GM18526 (cell line): Measurements from ENCODE around the gene LMF1.

Source experiments
- POLR2A ChIP-seq: IDR thresholded peaks from 3 replicates; pipeline ENCODE4 v1.6.1; 2011; ENCODE audit not compliant: insufficient read length; ENCODE audit errors: extremely low read depth

Gene LMF1

DNA sequence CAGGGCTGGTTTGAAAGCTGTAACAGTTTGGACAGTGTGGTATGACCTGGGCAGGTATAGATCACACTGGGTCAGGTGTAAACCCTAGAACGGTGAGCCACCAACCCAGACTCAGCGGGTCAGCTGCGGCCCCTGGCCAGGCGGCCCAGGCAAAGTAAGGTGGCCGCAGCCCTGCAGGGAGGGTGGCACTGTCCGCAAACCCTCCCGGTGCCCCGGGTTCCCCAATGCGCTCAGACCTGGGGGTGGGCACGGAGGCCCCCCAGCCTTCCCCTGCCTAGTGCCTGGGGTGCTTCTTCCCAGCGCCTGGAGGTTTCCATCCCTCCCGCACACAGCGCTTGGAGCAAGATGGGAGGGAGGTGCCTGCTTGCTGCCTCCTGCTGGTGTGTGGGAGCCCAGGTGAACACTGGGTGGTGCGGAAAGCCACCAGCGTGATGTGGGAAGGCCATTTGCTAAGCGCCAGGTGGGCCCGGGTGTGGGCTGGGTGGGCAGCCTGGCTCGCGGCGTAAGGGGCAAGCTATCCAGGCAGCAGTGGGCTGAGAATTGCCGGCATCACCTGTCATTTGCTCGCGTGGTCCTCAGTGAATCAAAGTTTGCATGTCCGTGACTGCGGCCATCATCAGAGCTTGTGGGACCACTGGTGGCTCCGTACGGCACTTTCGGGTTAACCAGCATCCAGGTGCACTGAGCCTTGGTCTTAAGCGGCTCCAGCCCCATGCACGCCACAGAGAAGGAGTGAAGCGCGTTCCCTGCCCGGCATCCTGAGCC is 122.9 kb downstream of the LMF1 start:
- no peak for TF ChIP-seq POLR2A

DNA sequence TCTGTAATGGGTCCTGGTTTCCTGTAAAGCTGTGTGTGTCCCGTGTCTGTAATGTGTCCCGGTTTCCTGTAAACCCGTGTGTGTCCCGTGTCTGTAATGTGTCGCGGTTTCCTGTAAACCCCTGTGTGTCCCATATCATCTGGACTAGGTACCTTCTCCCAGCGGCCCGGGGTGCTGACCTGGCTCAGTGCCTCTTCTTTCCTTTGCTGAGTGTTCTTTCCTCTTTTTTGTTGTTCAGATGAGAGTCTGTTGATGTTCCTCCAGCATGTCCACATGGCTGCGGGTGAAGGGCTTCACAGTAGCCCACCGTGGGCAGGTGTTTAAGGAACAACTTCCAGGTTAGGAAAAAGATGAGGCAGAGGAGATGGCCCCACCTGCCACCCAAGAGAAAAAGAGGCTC is 123.6 kb downstream of the LMF1 start:
- TF ChIP-seq POLR2A = no peak

DNA sequence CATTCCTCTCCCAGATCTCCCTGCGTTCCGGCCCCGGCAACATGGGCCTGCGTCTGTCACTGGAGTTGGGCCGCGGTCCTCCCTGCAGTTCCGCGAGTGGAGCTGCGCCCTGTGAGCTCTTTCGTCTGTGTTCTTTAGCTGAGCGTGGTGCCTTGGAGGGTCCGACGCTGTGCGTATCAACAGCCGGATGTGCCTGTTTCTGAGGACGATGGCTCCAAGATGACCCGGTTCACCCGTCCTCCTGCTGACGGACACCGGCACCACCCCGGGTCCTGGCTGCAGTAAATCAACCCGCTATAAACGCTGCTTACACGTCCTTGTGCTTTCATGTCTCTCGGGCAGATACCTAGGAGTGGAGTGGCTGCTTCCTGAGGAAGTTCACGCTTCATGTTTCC is 125.4 kb downstream of the LMF1 start:
- no peak for TF ChIP-seq POLR2A

DNA sequence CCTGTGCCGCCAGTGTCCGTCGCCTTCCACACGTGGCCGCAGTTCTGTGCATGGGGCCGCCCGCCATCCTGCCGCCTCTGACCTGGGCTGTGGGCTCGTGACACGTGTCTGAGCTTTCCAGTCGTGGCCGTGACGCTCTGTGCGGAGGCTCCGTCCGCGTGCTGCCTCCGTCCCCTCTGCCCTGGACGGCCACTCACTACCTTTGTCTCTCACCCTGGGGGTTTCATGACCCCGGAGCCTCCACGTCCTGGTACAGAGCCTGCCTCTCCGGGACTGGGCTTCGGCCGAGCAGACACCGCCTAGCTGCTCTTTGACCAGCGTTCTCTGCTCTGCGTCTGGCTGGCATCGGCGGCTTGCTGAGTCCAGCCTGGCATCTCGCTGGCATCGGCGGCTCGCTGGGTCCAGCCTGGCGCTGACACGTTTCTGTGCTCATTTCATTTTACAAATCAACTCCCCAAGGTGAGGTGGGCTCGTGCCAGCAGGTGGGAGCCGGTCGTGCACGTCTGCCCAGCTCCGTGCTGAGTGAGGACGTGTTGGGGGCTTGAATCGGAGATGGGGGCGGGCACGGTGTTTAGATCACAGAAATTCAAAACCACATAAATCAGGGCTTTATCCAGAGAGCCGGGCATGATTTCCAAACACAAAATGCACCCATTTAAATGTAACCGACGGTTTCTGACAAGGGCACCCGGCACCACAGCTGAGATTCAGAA is 126.0 kb downstream of the LMF1 start:
- no peak for TF ChIP-seq POLR2A

DNA sequence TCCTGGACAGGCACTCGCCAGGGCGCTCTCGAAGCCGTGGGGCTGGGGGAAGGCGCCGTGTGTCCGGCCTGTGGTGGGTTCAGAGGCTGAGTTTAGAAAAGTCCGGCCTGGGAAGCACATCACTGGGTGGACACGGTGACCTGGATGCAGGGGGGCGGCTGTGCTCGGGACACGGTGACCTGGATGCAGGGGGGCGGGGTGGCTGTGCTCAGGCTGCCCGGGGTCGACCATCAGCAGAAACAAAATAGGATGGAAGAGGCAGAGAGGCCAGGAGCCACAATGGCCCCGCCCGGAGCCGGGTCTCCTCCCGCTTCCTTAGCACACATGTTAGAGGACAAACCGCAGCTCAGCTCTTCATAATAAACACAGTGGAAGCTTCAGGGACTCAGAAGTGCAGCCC is 127.0 kb downstream of the LMF1 start:
- TF ChIP-seq POLR2A = no peak

DNA sequence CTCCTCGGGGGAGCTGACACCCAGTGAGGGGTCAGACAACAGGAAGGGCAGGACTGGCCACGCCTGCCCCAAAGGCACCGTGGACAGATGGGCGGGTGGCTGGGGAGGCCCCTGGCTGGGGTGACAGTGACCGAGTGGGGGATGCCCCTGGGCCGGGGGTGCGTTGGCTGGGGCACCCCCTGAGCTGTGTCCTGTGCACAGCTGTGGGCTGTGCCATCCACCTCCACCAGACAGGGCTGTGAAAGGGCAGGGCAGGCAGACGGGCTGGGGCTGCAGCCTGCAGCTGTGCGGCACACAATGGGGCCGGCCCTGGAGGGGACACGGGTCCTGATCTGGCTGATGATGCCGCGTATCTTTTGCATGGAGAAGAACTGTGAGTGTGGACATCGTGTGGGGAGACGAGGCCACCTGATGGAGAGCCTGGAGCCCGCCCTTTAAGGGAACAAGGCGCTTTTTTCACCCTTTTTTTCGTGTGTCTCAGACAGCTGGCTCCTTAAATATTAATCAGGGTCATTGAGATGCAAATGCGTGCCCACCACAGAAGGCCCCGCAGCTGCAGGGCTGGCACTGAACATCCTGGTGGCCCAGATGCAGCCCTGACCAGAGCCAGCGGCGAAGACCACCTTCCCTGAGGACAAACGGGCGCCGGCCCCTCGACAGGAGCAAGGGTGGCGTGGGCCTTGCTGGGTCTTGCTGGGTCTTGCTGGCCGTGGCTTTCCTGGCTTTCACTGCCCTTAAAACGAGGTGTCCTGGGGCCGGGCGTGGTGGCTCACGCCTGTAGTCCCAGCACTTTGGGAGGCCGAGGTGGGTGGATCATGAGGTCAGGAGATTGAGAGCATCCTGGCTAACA is 127.8 kb downstream of the LMF1 start:
- TF ChIP-seq POLR2A = no peak

DNA sequence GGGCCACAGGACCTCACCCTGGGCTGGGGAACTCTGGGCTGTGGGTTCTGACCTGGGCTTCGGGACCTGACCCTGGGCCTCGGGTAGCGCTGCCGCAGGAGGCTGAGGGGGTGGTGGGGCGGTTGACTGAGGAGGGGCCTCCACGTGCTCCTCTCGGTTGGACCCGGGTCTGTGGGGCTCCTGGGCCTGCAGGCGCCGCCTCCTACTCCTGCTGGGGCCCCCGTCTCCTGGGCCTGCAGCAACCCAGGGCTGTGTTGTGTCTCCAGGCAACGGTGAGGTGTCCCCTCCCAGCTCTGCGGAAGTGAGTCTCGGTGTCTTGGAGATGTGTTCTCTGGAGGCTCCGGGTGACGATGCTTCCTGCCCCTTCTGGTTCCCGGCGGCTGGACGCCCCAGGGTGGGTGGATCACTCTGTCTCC is 128.7 kb downstream of the LMF1 start:
- no peak for TF ChIP-seq POLR2A

DNA sequence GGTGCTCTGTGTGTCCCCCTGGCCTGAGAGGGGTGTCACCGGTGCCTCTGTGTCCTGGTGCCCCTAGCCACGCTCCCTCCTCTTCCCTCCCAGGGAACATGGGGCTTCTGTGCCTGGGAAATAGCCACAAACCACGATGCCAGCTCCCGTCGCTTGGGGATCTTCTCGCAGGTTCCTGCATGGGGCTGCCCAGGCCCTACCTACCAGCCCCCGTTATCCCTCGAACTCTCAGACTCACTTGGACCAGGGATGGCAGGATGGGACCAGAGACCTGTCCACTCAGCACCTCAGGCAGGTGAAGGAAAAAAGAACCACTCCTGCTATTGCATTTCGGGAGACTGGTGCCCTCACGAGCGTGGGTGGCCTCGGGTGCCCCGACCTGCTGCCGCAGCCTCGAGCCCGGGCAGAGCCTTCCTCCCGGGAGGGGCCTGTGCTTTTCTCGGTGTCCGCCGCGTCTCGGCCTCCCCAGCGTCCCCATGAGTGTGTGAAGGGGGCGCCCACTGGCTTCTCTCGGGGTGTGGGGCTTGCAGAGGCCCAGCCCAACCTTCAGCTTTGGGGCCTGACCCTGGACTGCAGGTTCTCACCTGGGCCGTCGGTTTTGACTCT is 129.2 kb downstream of the LMF1 start:
- TF ChIP-seq POLR2A = no peak

DNA sequence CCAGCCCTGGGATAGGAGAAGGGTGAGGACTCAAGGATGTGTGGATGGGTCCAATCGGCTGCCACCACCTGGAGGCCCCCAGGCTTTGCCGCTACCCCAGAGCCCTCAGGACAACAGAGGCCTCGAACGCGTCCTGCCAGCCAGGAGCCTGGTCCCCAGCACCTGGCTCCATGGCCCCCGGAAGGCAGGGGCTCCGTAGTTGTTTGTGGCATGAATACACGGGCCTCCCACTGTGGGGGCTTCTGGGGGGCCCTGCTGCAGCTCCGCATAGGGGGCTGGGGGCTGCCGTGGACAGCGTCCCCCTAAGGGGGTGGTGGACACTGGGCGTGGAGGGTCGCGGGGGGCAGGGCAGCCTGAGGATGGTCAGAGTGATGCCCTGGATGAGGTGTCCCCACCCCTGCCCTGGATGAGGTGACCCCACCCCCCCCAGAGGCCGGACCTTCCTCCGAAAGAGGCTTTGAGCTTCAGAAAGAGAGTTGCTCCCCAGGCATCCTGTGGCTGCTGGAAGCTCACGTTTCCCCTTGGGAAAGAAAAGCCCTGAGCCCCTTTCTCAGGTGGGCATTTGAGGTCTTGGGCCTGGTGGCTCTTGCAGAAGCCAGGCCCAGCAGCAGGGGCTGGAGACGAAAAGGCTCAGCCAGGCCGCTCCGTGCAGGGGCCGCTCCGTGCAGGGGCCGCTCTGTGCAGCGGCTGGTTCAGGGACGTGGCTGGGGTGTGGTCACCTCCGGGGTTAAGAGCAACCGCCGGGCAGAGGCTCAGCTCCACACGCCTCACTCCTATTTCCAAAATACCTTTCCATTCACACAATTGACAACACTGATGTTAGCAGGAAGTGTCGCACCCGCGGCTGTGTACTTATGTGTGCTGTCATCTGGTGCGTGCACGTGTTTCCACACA is 130.0 kb downstream of the LMF1 start:
- TF ChIP-seq POLR2A = no peak

DNA sequence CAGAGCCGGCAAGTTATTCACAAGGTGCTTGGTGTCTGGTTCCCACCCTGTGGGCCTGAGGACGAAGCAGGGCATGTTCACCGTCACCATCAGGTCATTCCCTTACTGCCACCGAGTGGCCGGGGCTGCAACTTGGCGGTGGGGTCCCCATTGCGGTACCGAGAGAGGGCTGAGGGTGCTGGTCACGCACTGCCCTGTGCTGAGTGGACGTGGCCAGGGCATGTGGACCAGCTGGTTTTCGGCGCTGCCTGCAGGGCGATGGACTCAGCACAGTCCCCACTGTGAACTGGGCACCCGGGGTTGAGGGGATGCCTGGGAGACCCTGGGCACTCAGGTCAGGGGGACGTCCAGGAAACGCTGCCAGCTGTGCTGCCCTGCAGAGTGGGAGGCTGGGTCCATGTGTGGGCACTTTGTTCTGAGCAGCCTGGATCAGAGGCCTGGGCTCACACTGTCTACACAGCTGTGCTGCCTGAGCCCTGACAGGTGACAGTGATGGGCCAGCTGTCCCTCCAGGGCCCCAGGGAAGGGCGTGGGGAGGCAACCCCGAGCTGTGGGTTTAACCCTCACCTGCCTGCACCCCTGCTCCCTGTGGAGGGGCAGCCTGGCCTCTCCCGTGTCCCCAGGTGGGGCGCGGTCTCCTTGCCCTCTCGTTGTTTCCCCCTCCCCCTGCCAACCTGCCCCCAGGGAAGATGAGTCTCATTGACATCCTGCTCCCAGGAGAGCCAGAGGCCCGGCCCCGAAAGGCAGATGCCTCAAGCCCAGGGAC is 131.0 kb downstream of the LMF1 start:
- TF ChIP-seq POLR2A = no peak

DNA sequence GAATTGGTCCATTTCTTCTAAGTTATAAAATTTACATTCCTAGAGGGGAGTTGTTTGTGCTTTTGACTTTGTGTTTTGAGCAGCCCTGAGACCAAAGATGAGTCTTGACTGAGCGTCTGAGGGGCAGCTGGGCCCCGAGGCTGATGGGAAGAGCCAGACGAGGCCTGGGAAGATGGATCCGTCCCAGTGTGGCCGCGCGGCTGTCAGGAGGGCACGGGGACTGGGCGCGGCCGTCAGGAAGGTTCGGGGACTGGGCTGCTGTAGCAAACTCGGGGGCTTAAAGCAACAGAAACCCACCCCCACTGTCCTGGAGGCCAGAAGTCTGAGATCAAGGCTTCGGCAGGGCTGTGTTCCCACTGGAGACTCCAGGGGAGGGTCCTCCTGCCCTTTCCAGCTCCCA is 132.0 kb downstream of the LMF1 start:
- no peak for TF ChIP-seq POLR2A

DNA sequence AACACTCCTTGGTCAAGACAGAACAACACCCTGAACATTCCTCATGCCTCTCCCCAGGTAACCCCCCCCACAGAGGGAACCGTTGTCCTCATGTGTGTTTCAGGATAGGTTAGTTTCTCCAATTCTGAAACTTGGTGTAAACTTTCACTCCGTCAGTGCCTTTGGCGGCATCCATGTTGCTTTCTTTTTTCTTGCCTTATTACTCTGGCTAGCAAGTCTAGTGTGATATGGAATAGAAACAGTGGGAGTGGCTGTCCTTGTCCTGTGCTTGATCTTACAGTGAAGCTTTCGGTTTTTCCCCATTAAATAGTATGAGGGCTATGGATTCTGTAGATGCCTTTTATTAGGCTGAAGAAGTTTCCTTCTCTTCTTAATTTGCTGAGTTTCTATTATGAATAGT is 134.6 kb downstream of the LMF1 start:
- TF ChIP-seq POLR2A = no peak

DNA sequence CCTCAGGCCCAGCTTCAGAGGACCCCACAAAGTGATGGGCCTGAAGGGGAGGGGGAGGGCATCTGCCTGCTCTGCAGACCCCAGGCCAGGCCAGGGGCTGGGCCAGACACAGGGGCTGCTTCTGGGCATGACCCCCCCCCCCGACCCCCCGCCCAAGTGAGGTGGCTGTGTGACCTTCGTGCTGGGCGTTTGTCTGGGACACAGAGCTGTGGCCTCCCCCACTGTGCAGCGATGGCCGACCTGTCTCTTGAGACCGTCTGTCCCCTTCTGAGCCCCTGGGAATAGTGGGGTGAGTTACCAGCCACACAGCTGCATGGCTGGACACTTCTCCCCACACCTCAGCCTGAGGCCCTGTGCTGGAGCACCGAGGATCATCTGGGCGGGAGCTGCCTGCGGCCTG is 135.4 kb downstream of the LMF1 start:
- TF ChIP-seq POLR2A = no peak

DNA sequence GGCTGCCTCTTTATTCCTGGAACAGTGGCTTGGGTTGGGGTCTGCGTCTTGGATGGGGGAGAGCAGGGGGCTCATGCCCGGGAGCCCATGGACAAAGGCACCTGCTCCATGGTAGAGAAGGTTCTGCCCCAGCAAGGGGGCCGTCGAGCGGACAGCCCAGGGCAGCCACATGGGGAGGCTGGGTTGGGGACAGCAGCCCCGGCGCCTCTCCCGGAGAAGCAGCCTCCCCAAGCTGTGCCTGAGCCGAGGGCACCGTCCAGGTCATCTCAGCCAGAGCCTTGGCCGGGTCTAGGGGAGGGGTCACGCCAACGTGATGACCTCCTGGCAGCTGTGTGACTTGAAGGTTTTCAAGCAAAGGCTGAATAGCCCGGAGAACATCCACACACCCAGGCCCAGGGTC is 137.4 kb downstream of the LMF1 start:
- TF ChIP-seq POLR2A = no peak

DNA sequence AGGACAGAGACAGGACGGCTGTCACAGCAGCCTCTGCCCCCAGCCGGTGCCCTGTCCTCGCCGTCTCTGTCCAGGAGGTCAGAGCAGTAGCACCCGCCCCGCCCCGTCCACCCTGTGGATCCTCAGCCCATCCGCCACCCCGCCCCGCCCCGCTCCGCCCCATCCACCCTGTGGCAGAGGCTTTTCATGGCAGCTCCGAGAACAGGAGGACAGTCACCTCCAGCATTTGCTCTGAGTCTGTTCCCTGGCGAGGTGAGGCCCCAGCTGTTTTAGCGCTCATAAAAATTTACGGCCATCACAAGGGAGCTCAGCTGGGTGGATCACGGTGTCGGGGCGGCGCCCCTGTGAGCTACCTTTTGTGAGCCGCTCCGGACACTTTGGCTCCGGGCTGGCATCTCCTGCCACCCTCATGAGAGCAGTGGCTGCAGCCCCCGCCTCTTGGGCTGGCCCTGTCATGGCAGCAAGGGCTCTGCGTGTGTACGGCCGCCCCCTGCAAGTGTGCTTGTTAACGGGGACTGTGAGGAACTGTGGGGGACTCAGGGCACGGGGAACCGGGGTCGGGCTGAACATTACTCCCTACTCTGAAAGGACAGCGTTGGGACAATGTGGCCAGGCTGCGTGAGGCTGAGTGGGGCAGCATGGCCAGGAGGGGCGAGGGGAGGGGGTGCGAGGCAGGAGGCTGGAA is 138.0 kb downstream of the LMF1 start:
- TF ChIP-seq POLR2A = no peak
